ENCODE data around the gene ESF1. TPM values are rescaled to one million over a fixed set of nuclear protein-coding genes. Genes with fewer than 3 reads are reported as not detected.
"Not testable (repeated sequence)": the region's sequence is repeated elsewhere in the genome, so short reads cannot be mapped to it uniquely, and the experiment has no call there.

Gene ESF1
- polyA plus RNA-seq, 2 of the 4 experiments (the other 2 are of a cell fraction), result 30.5 to 34.8 TPM

DNA sequence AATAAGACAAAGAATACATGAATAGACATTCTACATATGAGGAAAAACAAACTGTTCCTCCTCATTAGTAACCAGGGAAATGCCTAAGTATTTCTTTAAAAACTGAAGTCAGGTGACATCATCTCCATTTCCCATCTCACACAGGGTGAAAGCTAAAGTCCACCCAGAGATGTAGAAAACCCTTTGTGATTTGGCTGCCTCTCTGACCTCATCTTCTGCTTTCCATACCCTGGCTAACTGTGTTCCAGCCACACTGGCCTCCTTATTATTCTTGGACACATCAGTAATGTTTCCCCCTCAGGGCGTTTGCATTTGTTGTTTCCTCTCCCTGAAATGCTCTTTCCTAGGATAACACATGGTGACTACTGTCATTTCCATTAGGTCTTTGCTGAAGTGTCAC, 40.4 kb downstream of the ESF1 start:
- no peak overlapping the region for H3K4me3 ChIP-seq
- TF ChIP-seq, protein P1, sequence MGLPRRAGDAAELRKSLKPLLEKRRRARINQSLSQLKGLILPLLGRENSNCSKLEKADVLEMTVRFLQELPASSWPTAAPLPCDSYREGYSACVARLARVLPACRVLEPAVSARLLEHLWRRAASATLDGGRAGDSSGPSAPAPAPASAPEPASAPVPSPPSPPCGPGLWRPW (IDR thresholded peaks at IDR 0.05), result no peak
- TF ChIP-seq, protein P2, sequence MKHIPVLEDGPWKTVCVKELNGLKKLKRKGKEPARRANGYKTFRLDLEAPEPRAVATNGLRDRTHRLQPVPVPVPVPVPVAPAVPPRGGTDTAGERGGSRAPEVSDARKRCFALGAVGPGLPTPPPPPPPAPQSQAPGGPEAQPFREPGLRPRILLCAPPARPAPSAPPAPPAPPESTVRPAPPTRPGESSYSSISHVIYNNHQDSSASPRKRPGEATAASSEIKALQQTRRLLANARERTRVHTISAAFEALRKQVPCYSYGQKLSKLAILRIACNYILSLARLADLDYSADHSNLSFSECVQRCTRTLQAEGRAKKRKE (CRISPR knock-in tag; IDR thresholded peaks at IDR 0.05; ENCODE audit: low read depth), result no peak
- ChIA-PET CTCF (interaction anchor here (0.7 to 1.3 kb wide), 2 partner anchors 18 to 28 kb away, joined by 3 read pairs; no protein-coding TSS in a partner anchor), POLR2A (no interaction called here)
- no peak overlapping the region for H3K27ac ChIP-seq
- DNase-seq (ENCODE audit: low read depth in 1 of 2, low spot score in 1 of 2) (no peak), ATAC-seq (0 out of 6 replicates have a peak, but pooled peaks of 1 of the 2 experiments have one; percentile 30), FAIRE-seq (peak; percentile 65)
- no peak overlapping the region for H3K4me2 ChIP-seq
- WGBS (ENCODE audit: missing lambda C conversion rate), result 56% methylated on average over 1 of the region's 1 CpG
- no peaks in the 10 kb centered on the region for H3K4me1 ChIP-seq
- H3K9me3 ChIP-seq, result peaks cover 15% of the 10 kb centered on the region

DNA sequence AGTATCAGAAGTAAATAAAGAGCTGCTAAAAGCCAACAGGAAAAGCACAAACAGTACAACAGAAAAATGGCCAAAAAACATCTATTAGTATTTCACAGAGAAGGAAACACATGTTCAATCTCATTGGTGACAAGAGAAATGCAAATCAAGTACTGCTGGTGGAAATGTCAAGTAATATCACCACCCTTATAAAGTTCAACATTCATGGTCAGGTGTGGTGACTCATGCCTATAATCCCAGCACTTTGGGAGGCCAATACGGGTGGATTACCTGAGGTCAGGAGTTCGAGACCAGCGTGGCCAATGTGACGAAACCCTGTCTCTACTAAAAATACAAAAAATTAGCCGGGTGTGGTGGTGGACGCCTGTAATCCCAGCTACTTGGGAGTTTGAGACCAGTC, 42.8 kb downstream of the ESF1 start:
- CTCF ChIA-PET, result interaction anchor here (1.1 kb wide), 1 partner anchor 20 kb away, joined by 3 read pairs; no protein-coding TSS in a partner anchor
- Histone ChIP-seq H3K4me3 (no peak overlapping the region), H3K4me2 (no peak overlapping the region), H3K4me1 (no peaks in the 10 kb centered on the region), H3K27ac (peak overlapping the region in 1 of 2 experiments; percentile 48; a peak in 1 of 6 replicates), H3K9me3 (peaks cover 15% of the 10 kb centered on the region)
- 94% methylated on average over 6 of the region's 6 CpGs for WGBS (ENCODE audit: missing lambda C conversion rate)
- FAIRE-seq (no peak), DNase-seq (ENCODE audit: low read depth in 1 of 2, low spot score in 1 of 2) (no peak), ATAC-seq (no peak)
- no peak for TF ChIP-seq HDAC2 (IDR thresholded peaks at IDR 0.05)
- no peak for TF ChIP-seq EHMT2 (IDR thresholded peaks at IDR 0.05; ENCODE audit: low read depth)
- no peak for TF ChIP-seq EHF (CRISPR knock-in tag; IDR thresholded peaks at IDR 0.05)
- no peak for TF ChIP-seq RAD21 (conservative IDR thresholded peaks at IDR 0.05 in 1 of 2, IDR thresholded peaks at IDR 0.05 in 1 of 2)
- no peak for TF ChIP-seq FOSL2 (IDR thresholded peaks at IDR 0.05)
- TF ChIP-seq FOSL2 (CRISPR knock-in tag; IDR thresholded peaks at IDR 0.05), result peak; percentile 32
- TF ChIP-seq, protein P3, sequence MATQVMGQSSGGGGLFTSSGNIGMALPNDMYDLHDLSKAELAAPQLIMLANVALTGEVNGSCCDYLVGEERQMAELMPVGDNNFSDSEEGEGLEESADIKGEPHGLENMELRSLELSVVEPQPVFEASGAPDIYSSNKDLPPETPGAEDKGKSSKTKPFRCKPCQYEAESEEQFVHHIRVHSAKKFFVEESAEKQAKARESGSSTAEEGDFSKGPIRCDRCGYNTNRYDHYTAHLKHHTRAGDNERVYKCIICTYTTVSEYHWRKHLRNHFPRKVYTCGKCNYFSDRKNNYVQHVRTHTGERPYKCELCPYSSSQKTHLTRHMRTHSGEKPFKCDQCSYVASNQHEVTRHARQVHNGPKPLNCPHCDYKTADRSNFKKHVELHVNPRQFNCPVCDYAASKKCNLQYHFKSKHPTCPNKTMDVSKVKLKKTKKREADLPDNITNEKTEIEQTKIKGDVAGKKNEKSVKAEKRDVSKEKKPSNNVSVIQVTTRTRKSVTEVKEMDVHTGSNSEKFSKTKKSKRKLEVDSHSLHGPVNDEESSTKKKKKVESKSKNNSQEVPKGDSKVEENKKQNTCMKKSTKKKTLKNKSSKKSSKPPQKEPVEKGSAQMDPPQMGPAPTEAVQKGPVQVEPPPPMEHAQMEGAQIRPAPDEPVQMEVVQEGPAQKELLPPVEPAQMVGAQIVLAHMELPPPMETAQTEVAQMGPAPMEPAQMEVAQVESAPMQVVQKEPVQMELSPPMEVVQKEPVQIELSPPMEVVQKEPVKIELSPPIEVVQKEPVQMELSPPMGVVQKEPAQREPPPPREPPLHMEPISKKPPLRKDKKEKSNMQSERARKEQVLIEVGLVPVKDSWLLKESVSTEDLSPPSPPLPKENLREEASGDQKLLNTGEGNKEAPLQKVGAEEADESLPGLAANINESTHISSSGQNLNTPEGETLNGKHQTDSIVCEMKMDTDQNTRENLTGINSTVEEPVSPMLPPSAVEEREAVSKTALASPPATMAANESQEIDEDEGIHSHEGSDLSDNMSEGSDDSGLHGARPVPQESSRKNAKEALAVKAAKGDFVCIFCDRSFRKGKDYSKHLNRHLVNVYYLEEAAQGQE (IDR thresholded peaks at IDR 0.05), result no peak
- no peak for TF ChIP-seq CHD4 (IDR thresholded peaks at IDR 0.05; ENCODE audit: borderline replicate concordance)
- no peak for TF ChIP-seq ZSCAN20 (CRISPR knock-in tag; IDR thresholded peaks at IDR 0.05)
- POLR2A ChIA-PET, result no interaction called here

DNA sequence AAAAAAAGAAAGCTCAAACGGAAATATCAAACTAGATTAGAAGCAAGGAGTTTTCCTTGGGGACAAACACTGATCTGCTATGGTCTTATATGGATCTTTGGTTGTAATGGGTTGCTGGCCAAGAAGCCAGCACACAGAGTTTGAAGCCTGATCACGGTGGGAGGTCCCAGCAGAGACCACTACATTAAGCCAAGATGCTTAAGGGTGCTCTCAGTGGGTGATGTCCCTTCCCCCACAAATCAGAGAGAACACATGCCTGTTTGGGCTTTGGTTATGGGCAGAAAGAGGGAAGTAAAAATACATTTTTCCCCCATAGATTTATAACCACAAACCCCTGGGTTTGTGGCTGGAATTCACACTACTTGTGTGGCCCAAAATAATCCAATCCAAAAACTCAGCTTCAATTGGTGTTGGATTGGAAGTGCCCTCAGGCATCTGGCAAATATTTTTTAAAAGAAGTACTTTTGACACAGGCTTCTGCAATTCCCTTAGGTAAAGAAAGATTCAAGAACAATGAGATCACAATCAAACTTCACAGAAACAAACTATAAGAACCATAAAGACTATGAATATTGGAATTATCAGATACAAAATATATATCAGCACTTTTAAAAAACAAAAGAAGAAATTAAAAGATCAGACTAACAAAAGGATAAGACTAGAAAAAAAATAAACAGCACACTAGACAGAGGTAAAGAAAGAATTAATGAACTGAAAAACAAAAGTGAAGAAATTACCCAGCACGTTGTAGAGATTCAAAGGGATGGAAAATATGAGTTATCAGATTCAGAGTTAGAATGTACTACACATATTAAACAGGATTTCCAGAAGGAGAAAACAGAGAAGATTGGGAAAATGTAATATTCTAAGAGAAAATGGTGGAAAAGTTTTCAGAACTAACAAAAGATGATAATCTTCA, 44.7 kb downstream of the ESF1 start:
- ChIA-PET CTCF (interaction anchor here (1.3 kb wide), 1 partner anchor 16 kb away, joined by 4 read pairs; no protein-coding TSS in a partner anchor), POLR2A (no interaction called here)
- Histone ChIP-seq H3K4me1 (no peaks in the 10 kb centered on the region), H3K27ac (no peak overlapping the region), H3K4me2 (no peak overlapping the region), H3K4me3 (no peak overlapping the region), H3K9me3 (peaks cover 15% of the 10 kb centered on the region)
- FAIRE-seq (peak; percentile 90), ATAC-seq (no peak), DNase-seq (ENCODE audit: low read depth in 1 of 2, low spot score in 1 of 2) (no peak)
- TF ChIP-seq MAFK (IDR thresholded peaks at IDR 0.05; ENCODE audit: partially characterized antibody) (no peak), EHF (CRISPR knock-in tag; IDR thresholded peaks at IDR 0.05) (no peak), SMC3 (IDR thresholded peaks at IDR 0.05) (no peak)
- WGBS (ENCODE audit: missing lambda C conversion rate), result 93% methylated on average over 3 of the region's 3 CpGs

DNA sequence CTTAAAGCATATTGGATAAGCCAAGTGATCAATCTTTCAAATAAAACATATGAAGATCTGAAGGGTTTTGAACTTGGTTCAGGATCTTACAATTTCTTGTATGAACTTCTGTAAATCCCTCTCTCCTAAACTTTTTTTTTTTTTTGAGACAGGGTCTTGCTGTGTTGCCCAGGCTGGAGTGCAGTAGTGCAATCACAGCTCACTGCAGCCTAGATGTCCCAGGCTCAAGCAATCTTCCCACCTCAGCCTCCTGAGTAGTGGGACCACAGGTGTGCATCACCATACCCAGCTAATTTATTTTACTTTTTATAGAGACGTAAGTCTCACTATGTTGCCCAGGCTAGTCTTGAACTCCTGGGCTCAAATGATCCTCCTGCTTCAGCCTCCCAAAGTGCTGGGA, 46.5 kb downstream of the ESF1 start:
- FAIRE-seq, result not testable (repeated sequence)

More for the DNA sequence above, 46.5 kb downstream of the ESF1 start:
- CTCF ChIA-PET, result interaction anchor here (0.8 to 1.0 kb wide), 2 partner anchors 33 to 192 kb away, joined by 3 read pairs; no protein-coding TSS in a partner anchor
- peaks cover 15% of the 10 kb centered on the region for H3K9me3 ChIP-seq
- H3K4me1 ChIP-seq; ATAC-seq; H3K4me2 ChIP-seq; H3K4me3 ChIP-seq; H3K27ac ChIP-seq; DNase-seq (ENCODE audit: low read depth in 1 of 2, low spot score in 1 of 2); POLR2A ChIA-PET: not testable (repeated sequence)
- 87% methylated on average over 1 of the region's 1 CpG for WGBS (ENCODE audit: missing lambda C conversion rate)

All from A549 (cell line).